H1 (cell line): ENCODE results near the gene ADAM12. TPM values are rescaled to one million over a fixed set of nuclear protein-coding genes. Genes with fewer than 3 reads are reported as not detected.

Experiments used
- EZH2 ChIP-seq: fragments of 200-600 bp; sonication (generic); IDR thresholded peaks from 2 replicates; pipeline ENCODE4 v1.7.1; 2012; ENCODE audit warnings: low read depth, mild to moderate bottlenecking, moderate library complexity, low read length, inconsistent platforms; ENCODE audit not compliant: severe bottlenecking
- polyA plus RNA-seq, 7 experiments: library from polyadenylated mRNA; depleted of rRNA in 3 of 7; stranded (reverse) in 5 of 7; unstranded in 2 of 7; fragments of >200 nt in 5 of 7; fragments of 200-250 nt in 2 of 7; gene quantifications; 1 replicate in 5 of 7; 2 replicates in 1 of 7; 4 replicates in 1 of 7; pipeline versions ENCODE4 v1.2.1 to v1.2.3, GENCODE V29; 2011 to 2013; ENCODE audit warnings: missing spikeins in 2 of 7, mixed read lengths in 2 of 7
- total RNA-seq: library from RNA; stranded (reverse); fragmentation: NEBNext Ultra II Directional; extraction: Animal tissue kit (Norgen Biotek cat#: 25700); gene quantifications from 2 replicates; pipeline ENCODE4 v1.2.1, GENCODE V29; 2021
- TF ChIP-seq, protein P1 (sequence below): IDR thresholded peaks from 2 replicates; pipeline ENCODE4 v1.6.1; 2012; ENCODE audit warnings: inconsistent platforms

The ADAM12 gene
- total and polyA plus RNA-seq, 2 of the 8 experiments (the other 6 are each of a cell fraction or from before 2014, with no cell fraction given) = 0.07 to 0.17 TPM

DNA sequence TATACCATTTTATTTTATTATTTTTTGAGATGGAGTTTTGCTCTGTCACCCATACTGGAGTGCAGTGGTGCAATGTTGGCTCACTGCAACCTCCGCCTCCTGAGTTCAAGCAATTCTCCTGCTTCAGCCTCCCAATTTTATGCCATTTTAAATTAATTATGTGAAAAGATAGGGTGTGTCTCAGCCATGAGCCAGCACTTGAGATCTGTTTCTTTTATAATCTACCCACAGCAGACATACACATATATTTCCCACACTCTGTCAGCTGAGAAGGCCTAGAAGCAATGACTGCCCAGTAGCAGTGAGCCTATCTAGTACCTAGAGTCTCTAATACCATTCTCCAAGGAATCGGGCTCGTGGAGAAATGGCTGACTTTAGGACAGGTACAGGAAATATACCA lies 70.5 kb downstream of the ADAM12 start (continued):
- no peak for TF ChIP-seq EZH2
- TF ChIP-seq, protein P1, sequence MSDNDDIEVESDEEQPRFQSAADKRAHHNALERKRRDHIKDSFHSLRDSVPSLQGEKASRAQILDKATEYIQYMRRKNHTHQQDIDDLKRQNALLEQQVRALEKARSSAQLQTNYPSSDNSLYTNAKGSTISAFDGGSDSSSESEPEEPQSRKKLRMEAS = no peak
